Measurements from ENCODE around the gene HEPHL1. TPM values are rescaled to one million over a fixed set of nuclear protein-coding genes. Genes with fewer than 3 reads are reported as not detected.
A peak's percentile ranks its signal among the peaks of the same experiment; 100 is the strongest.

The HEPHL1 gene
- total RNA-seq, 1 donor from 2014 or later = not detected

- Mint-ChIP-seq H3K4me3 (ENCODE audit: unreplicated experiment) (no peak overlapping the region), H3K4me1 (ENCODE audit: unreplicated experiment) (peaks cover 15% of the 10 kb centered on the region), H3K36me3 (ENCODE audit: unreplicated experiment) (no peaks in the 10 kb centered on the region), H3K27me3 (ENCODE audit: unreplicated experiment) (no peaks in the 10 kb centered on the region), H3K27ac (ENCODE audit: unreplicated experiment) (no peak overlapping the region), H3K9me3 (ENCODE audit: unreplicated experiment) (no peaks in the 10 kb centered on the region)
- DNase-seq (ENCODE audit: extremely low spot score, unreplicated experiment) = no peak
- TF ChIP-seq CTCF (IDR thresholded peaks at IDR 0.05) = no peak
Observed at GRCh38 chr11:94125407-94126115, 104.4 kb downstream of the HEPHL1 start.

GRCh38 chr11:94127638-94128037, 106.5 kb downstream of the HEPHL1 start:
- Mint-ChIP-seq H3K27me3 (ENCODE audit: unreplicated experiment) (no peaks in the 10 kb centered on the region), H3K27ac (ENCODE audit: unreplicated experiment) (peak overlapping the region; percentile 92), H3K9me3 (ENCODE audit: unreplicated experiment) (no peaks in the 10 kb centered on the region), H3K36me3 (ENCODE audit: unreplicated experiment) (no peaks in the 10 kb centered on the region), H3K4me3 (ENCODE audit: unreplicated experiment) (peak overlapping the region; percentile 51), H3K4me1 (ENCODE audit: unreplicated experiment) (peaks cover 15% of the 10 kb centered on the region)
- DNase-seq (ENCODE audit: extremely low spot score, unreplicated experiment) = no peak
- no peak for TF ChIP-seq CTCF (IDR thresholded peaks at IDR 0.05)

- no peak overlapping the region for H3K4me3 Mint-ChIP-seq (ENCODE audit: unreplicated experiment)
Observed at GRCh38 chr11:94128291-94128745, 107.2 kb downstream of the HEPHL1 start.

GRCh38 chr11:94128746-94129511, 107.8 kb downstream of the HEPHL1 start, which contains the start of gene PANX1:
Gene PANX1 (plus strand): TSS chr11:94128841. CDS start chr11:94129313, 472 bp downstream.
- no peak for TF ChIP-seq CTCF (IDR thresholded peaks at IDR 0.05)
- DNase-seq (ENCODE audit: extremely low spot score, unreplicated experiment) = peak; percentile 91
- Mint-ChIP-seq H3K4me3 (ENCODE audit: unreplicated experiment) (no peak within 1 kb of the TSS), H3K27ac (ENCODE audit: unreplicated experiment) (peak within 1 kb of the TSS; percentile 92), H3K27me3 (ENCODE audit: unreplicated experiment) (no peaks in the 10 kb centered on the region), H3K9me3 (ENCODE audit: unreplicated experiment) (no peaks in the 10 kb centered on the region), H3K4me1 (ENCODE audit: unreplicated experiment) (peaks cover 18% of the 10 kb centered on the region), H3K36me3 (ENCODE audit: unreplicated experiment) (no peaks in the 10 kb centered on the region)

More at GRCh38 chr11:94128291-94128745, 107.2 kb downstream of the HEPHL1 start:
- TF ChIP-seq CTCF (IDR thresholded peaks at IDR 0.05) = no peak
- Mint-ChIP-seq H3K27me3 (ENCODE audit: unreplicated experiment) (no peaks in the 10 kb centered on the region), H3K4me1 (ENCODE audit: unreplicated experiment) (peaks cover 15% of the 10 kb centered on the region), H3K27ac (ENCODE audit: unreplicated experiment) (peak overlapping the region; percentile 92), H3K36me3 (ENCODE audit: unreplicated experiment) (no peaks in the 10 kb centered on the region), H3K9me3 (ENCODE audit: unreplicated experiment) (no peaks in the 10 kb centered on the region)
- no peak for DNase-seq (ENCODE audit: extremely low spot score, unreplicated experiment)

Data from osteocyte (in vitro differentiated cells).